ENCODE results near the gene FBLN1.

DNA sequence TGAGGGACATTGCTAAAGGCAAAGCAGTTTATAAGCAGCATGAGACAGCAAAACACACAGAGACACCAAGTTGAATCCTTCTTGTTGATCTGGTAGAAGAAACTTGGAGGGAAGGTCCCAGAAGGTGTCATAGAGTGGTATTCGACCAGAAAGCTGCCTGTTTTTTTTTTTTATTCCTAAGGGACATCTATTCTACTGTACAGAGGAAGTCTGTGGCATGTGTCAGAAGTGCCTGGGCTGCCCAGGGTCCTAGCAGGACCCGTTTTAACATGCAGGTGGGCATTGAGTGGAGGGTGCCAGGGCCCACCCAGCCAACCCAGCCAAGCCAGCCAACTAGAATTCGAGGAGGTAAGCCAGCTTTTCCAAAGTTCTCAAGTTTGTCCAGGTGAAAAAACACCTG is 100.9 kb downstream of the FBLN1 start:
- TF ChIP-seq POLR2A (IDR thresholded peaks at IDR 0.05; ENCODE audit: low read depth, low read length) (no peak), POLR2AphosphoS5 (IDR thresholded peaks at IDR 0.05; ENCODE audit: low read depth, low read length) (no peak), TAF1 (IDR thresholded peaks at IDR 0.05; ENCODE audit: low read depth, low read length) (no peak), SPI1 (IDR thresholded peaks at IDR 0.05; ENCODE audit: low read depth, low read length) (no peak), PAX5 (IDR thresholded peaks at IDR 0.05; ENCODE audit: insufficient read depth, low read length, severe bottlenecking) (no peak)

All from GM12891 (cell line).